HG03108 (cell line): ENCODE results near the gene CIAO3.

Experiments
- ATAC-seq: cut with Tn5 transposase; IDR thresholded peaks from one replicate; pipeline ENCODE4 v1.9.1; 2021; ENCODE audit warnings: moderate library complexity; ENCODE audit not compliant: unreplicated experiment

The CIAO3 gene

GRCh38 chr16:711548-712320 is 29.1 kb downstream of the CIAO3 start:
- ATAC-seq: no peak

- ATAC-seq: no peak
These were observed 29.7 kb downstream of the CIAO3 start for GRCh38 chr16:711084-711483.

GRCh38 chr16:710500-711075 is 30.2 kb downstream of the CIAO3 start:
- ATAC-seq: no peak

GRCh38 chr16:709566-710499 is 31.0 kb downstream of the CIAO3 start:
- ATAC-seq: no peak

- ATAC-seq: no peak
These were observed 31.8 kb downstream of the CIAO3 start for GRCh38 chr16:708959-709358.

GRCh38 chr16:708019-708418 is 32.8 kb downstream of the CIAO3 start:
- no peak for ATAC-seq

GRCh38 chr16:707062-707538 is 33.7 kb downstream of the CIAO3 start:
- no peak for ATAC-seq

GRCh38 chr16:706189-707061 is 34.4 kb downstream of the CIAO3 start:
- no peak for ATAC-seq

GRCh38 chr16:705431-706188 is 35.2 kb downstream of the CIAO3 start, which contains the start of gene FBXL16:
FBXL16 (minus strand) TSS chr16:705801; CDS start chr16:697405, 8,396 bp downstream.
- ATAC-seq: no peak

GRCh38 chr16:704552-705380 is 36.0 kb downstream of the CIAO3 start:
- ATAC-seq: no peak

- ATAC-seq: no peak
These were observed 36.8 kb downstream of the CIAO3 start for GRCh38 chr16:704047-704446.

GRCh38 chr16:703406-703805 is 37.4 kb downstream of the CIAO3 start:
- ATAC-seq: no peak

- no peak for ATAC-seq
These were observed 38.5 kb downstream of the CIAO3 start for GRCh38 chr16:702341-702740.

- no peak for ATAC-seq
These were observed 39.9 kb downstream of the CIAO3 start for GRCh38 chr16:700684-701584.

- no peak for ATAC-seq
These were observed 41.7 kb downstream of the CIAO3 start for GRCh38 chr16:698911-699671.

- ATAC-seq: no peak
These were observed 45.3 kb downstream of the CIAO3 start for GRCh38 chr16:695355-696089.
